H1 (cell line): ENCODE results near the gene CCL17.

ENCODE experiments used
- CREB1 ChIP-seq: IDR thresholded peaks from 2 replicates; pipeline ENCODE4 v1.6.1; 2012; ENCODE audit warnings: inconsistent platforms
- EZH2 ChIP-seq: fragments of 200-600 bp; sonication (generic); IDR thresholded peaks from 2 replicates; pipeline ENCODE4 v1.7.1; 2012; ENCODE audit warnings: low read depth, mild to moderate bottlenecking, moderate library complexity, low read length, inconsistent platforms; ENCODE audit not compliant: severe bottlenecking
- GABPA ChIP-seq: IDR thresholded peaks from 2 replicates; pipeline ENCODE4 v1.6.1; 2011; ENCODE audit warnings: mild to moderate bottlenecking, low read length, moderate library complexity, borderline replicate concordance; ENCODE audit not compliant: insufficient read depth
- MAX ChIP-seq: IDR thresholded peaks from 2 replicates; pipeline ENCODE4 v1.6.1; 2012; ENCODE audit warnings: inconsistent platforms
- PHF8 ChIP-seq: fragments of 200-600 bp; sonication (generic); conservative IDR thresholded peaks from 2 replicates; pipeline ENCODE4 v1.7.1; 2012; ENCODE audit warnings: low read depth, mild to moderate bottlenecking, inconsistent platforms, low read length, moderate library complexity
- POLR2A ChIP-seq, 2 experiments: IDR thresholded peaks; 1 replicate in 1 of 2; 2 replicates in 1 of 2; pipeline ENCODE4 v1.6.1; 2011; ENCODE audit warnings: low read depth in 2 of 2, low read length in 2 of 2, mild to moderate bottlenecking in 2 of 2; ENCODE audit errors: control extremely low read depth in 1 of 2
- POLR2AphosphoS5 ChIP-seq: IDR thresholded peaks from 2 replicates; pipeline ENCODE4 v1.6.1; 2011; ENCODE audit warnings: low read depth, low read length
- RAD21 ChIP-seq, 2 experiments: IDR thresholded peaks in 1 of 2; conservative IDR thresholded peaks in 1 of 2; 2 replicates each; pipeline ENCODE4 v1.6.1; 2011; ENCODE audit warnings: low read depth in 2 of 2, low read length in 2 of 2, improper control_type of control experiment in 1 of 2, inconsistent platforms in 1 of 2, mild to moderate bottlenecking in 1 of 2, moderate library complexity in 1 of 2
- YY1 ChIP-seq: IDR thresholded peaks from 2 replicates; pipeline ENCODE4 v1.6.1; 2011; ENCODE audit warnings: low read depth, mild to moderate bottlenecking, low read length
- TF ChIP-seq, protein P1 (sequence below), 3 experiments: IDR thresholded peaks; 1 replicate in 2 of 3; 2 replicates in 1 of 3; pipeline versions ENCODE4 v1.5.1 to v1.6.1; 2011; ENCODE audit warnings: low read length in 3 of 3, mild to moderate bottlenecking in 3 of 3, inconsistent platforms in 2 of 3, low read depth in 1 of 3, moderate library complexity in 1 of 3; ENCODE audit not compliant: insufficient read depth in 1 of 3; ENCODE audit errors: control extremely low read depth in 1 of 3

- TF ChIP-seq EZH2 (no peak), POLR2A (IDR thresholded peaks at IDR 0.05; ENCODE audit: control extremely low read depth in 1 of 2, low read depth in 2 of 2, low read length in 2 of 2) (no peak), GABPA (no peak), YY1 (no peak), CREB1 (no peak), POLR2AphosphoS5 (no peak), RAD21 (IDR thresholded peaks at IDR 0.05 in 1 of 2, conservative IDR thresholded peaks at IDR 0.05 in 1 of 2; ENCODE audit: low read depth in 2 of 2, low read length in 2 of 2) (no peak), PHF8 (no peak), MAX (no peak)
- TF ChIP-seq, protein P1, sequence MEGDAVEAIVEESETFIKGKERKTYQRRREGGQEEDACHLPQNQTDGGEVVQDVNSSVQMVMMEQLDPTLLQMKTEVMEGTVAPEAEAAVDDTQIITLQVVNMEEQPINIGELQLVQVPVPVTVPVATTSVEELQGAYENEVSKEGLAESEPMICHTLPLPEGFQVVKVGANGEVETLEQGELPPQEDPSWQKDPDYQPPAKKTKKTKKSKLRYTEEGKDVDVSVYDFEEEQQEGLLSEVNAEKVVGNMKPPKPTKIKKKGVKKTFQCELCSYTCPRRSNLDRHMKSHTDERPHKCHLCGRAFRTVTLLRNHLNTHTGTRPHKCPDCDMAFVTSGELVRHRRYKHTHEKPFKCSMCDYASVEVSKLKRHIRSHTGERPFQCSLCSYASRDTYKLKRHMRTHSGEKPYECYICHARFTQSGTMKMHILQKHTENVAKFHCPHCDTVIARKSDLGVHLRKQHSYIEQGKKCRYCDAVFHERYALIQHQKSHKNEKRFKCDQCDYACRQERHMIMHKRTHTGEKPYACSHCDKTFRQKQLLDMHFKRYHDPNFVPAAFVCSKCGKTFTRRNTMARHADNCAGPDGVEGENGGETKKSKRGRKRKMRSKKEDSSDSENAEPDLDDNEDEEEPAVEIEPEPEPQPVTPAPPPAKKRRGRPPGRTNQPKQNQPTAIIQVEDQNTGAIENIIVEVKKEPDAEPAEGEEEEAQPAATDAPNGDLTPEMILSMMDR (IDR thresholded peaks at IDR 0.05; ENCODE audit: control extremely low read depth in 1 of 3, insufficient read depth in 1 of 3, low read depth in 1 of 3, low read length in 3 of 3): no peak
These were observed 47.5 kb downstream of the CCL17 start for GRCh38 chr16:57452021-57452420.
